Testis (tissue), 2 donors: ENCODE data around the gene GPR180.

Experiments
- POLR2A ChIP-seq: fragments of 450-650 bp; IDR thresholded peaks from one replicate; pipeline ENCODE4 v1.6.1; 2017; ENCODE audit warnings: antibody characterized with exemption, mild to moderate bottlenecking, moderate library complexity
- TF ChIP-seq, protein P1 (sequence below), 3 experiments: fragments of 450-650 bp in 2 of 3; fragments of 200-600 bp in 1 of 3; sonication (generic) in 1 of 3; IDR thresholded peaks; one replicate each; pipeline ENCODE4 v1.5.1; 2016 to 2019; ENCODE audit warnings: antibody characterized with exemption in 3 of 3, mild to moderate bottlenecking in 2 of 3, moderate library complexity in 1 of 3

DNA sequence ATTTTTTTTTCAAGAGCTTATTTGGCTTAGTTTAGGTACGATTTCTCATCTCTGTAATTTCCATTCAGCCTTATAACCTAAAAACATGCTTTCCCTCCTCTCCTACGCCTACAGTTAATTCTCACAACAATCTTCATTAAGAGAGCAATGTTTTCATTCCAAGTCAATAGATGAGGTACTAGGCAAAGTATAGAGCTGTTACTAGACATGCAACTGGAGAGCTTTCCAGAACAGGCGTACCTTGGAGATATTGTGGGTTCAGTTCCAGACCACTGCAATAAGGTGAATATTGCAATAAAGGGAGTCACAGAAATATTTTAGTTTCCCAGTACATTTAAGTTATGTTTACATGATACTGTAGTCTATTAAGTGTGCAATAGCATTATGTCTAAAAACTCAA is 40.5 kb upstream of the GPR180 start:
- TF ChIP-seq, protein P1, sequence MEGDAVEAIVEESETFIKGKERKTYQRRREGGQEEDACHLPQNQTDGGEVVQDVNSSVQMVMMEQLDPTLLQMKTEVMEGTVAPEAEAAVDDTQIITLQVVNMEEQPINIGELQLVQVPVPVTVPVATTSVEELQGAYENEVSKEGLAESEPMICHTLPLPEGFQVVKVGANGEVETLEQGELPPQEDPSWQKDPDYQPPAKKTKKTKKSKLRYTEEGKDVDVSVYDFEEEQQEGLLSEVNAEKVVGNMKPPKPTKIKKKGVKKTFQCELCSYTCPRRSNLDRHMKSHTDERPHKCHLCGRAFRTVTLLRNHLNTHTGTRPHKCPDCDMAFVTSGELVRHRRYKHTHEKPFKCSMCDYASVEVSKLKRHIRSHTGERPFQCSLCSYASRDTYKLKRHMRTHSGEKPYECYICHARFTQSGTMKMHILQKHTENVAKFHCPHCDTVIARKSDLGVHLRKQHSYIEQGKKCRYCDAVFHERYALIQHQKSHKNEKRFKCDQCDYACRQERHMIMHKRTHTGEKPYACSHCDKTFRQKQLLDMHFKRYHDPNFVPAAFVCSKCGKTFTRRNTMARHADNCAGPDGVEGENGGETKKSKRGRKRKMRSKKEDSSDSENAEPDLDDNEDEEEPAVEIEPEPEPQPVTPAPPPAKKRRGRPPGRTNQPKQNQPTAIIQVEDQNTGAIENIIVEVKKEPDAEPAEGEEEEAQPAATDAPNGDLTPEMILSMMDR (IDR thresholded peaks at IDR 0.05) = no peak
- no peak for TF ChIP-seq POLR2A
